GM20000 (cell line): ENCODE measurements around the gene BRIX1.

Source experiments
- DNase-seq: peaks from one replicate; pipeline ENCODE4 v3.0.0; 2012; ENCODE audit warnings: low spot score
- TF ChIP-seq, protein P1 (sequence below): IDR thresholded peaks from 2 replicates; pipeline ENCODE4 v1.5.1; 2012; ENCODE audit warnings: mild to moderate bottlenecking, control low read depth; ENCODE audit errors: extremely low read depth, missing control alignments

The BRIX1 gene

GRCh38 chr5:34881246-34881645, 34.3 kb upstream of the BRIX1 start:
- TF ChIP-seq, protein P1, sequence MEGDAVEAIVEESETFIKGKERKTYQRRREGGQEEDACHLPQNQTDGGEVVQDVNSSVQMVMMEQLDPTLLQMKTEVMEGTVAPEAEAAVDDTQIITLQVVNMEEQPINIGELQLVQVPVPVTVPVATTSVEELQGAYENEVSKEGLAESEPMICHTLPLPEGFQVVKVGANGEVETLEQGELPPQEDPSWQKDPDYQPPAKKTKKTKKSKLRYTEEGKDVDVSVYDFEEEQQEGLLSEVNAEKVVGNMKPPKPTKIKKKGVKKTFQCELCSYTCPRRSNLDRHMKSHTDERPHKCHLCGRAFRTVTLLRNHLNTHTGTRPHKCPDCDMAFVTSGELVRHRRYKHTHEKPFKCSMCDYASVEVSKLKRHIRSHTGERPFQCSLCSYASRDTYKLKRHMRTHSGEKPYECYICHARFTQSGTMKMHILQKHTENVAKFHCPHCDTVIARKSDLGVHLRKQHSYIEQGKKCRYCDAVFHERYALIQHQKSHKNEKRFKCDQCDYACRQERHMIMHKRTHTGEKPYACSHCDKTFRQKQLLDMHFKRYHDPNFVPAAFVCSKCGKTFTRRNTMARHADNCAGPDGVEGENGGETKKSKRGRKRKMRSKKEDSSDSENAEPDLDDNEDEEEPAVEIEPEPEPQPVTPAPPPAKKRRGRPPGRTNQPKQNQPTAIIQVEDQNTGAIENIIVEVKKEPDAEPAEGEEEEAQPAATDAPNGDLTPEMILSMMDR = no peak
- no peak for DNase-seq

- TF ChIP-seq, protein P1 = no peak
- DNase-seq = no peak
Measured at GRCh38 chr5:34886392-34887119, 29.0 kb upstream of the BRIX1 start.

- TF ChIP-seq, protein P1 = no peak
- no peak for DNase-seq
Measured at GRCh38 chr5:34889394-34889793, 26.1 kb upstream of the BRIX1 start.

DNA sequence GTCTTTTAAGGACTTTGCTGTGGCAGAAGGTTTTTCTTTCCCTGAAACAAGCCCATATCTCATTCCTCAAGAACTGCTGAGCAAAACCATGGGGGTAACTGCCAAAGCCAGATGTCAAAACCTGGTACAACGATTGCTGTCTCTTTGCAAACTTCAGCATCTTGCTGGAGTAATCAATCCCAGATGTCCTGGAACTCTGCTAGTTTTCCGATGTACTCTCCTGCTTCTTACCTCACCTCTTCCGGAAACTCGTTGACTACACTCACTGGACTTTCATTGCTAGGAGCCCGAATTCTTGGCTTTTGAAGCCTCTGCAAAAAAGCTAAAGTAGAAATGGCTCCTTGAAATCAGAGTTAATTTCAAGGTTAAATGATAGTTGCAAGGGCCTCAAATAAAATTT, 23.5 kb upstream of the BRIX1 start:
- TF ChIP-seq, protein P1 = no peak

GRCh38 chr5:34892414-34892813, 23.1 kb upstream of the BRIX1 start:
- TF ChIP-seq, protein P1 = no peak
- no peak for DNase-seq

More for the DNA sequence above, 23.5 kb upstream of the BRIX1 start:
- no peak for DNase-seq

- no peak for DNase-seq
- TF ChIP-seq, protein P1 = no peak
Measured at GRCh38 chr5:34894716-34895115, 20.8 kb upstream of the BRIX1 start.

GRCh38 chr5:34895641-34896419, 19.7 kb upstream of the BRIX1 start:
- TF ChIP-seq, protein P1 = no peak
- DNase-seq = no peak
